Natural killer cell (primary cell): ENCODE data around the gene CAMTA2. TPM values are rescaled to one million over a fixed set of nuclear protein-coding genes. Genes with fewer than 3 reads are reported as not detected.

Experiments
- ATAC-seq, 3 donors: fragments of 150-1000 bp in 2 of 3; fragments of 200-7000 bp in 1 of 3; cut with Tn5 transposase; 1 replicate in 1 of 3; 2 replicates in 2 of 3; pipeline ENCODE4 v1.10.0; 2021; ENCODE audit warnings: mild to moderate bottlenecking in 2 of 3, moderate library complexity in 2 of 3
- DNase-seq, 2 donors: peaks; one replicate each; pipeline versions ENCODE4 v3.0.0 to v3.0.0-alpha.2; 2013 to 2021; ENCODE audit warnings: mixed read lengths in 1 of 2
- H3K27ac ChIP-seq: one replicate; pipeline ENCODE4 v1.5.1; 2013; ENCODE audit warnings: mild to moderate bottlenecking, low read length
- H3K27me3 ChIP-seq: one replicate; pipeline ENCODE4 v1.6.1; 2013; ENCODE audit warnings: low read length; ENCODE audit not compliant: control insufficient read depth, insufficient read depth
- H3K36me3 ChIP-seq: one replicate; pipeline ENCODE4 v1.6.1; 2013; ENCODE audit warnings: low read length; ENCODE audit not compliant: control insufficient read depth, insufficient read depth
- H3K4me1 ChIP-seq: one replicate; pipeline ENCODE4 v1.6.1; 2013; ENCODE audit warnings: low read length; ENCODE audit not compliant: control insufficient read depth, insufficient read depth
- H3K4me3 ChIP-seq: one replicate; pipeline ENCODE4 v1.5.1; 2013; ENCODE audit warnings: low read length
- H3K9me3 ChIP-seq: one replicate; pipeline ENCODE4 v1.6.1; 2013; ENCODE audit warnings: low read length; ENCODE audit not compliant: control insufficient read depth, insufficient read depth
- H3K27ac Mint-ChIP-seq, 2 donors: one replicate each; pipeline ENCODE4 v1.8.0; 2022; ENCODE audit warnings: mild to moderate bottlenecking in 2 of 2, mixed read lengths in 2 of 2, moderate library complexity in 1 of 2
- H3K27me3 Mint-ChIP-seq, 2 donors: one replicate each; pipeline ENCODE4 v1.8.0; 2022; ENCODE audit warnings: low read depth in 2 of 2, mixed read lengths in 2 of 2
- H3K36me3 Mint-ChIP-seq: one replicate; pipeline ENCODE4 v1.8.0; 2022; ENCODE audit warnings: mixed read lengths
- H3K4me1 Mint-ChIP-seq, 2 donors: one replicate each; pipeline ENCODE4 v1.8.0; 2022; ENCODE audit warnings: mixed read lengths in 2 of 2
- H3K4me3 Mint-ChIP-seq: one replicate; pipeline ENCODE4 v1.8.0; 2022; ENCODE audit warnings: mild to moderate bottlenecking, moderate library complexity, mixed read lengths
- H3K9me3 Mint-ChIP-seq, 2 donors: one replicate each; pipeline ENCODE4 v1.8.0; 2022; ENCODE audit warnings: mixed read lengths in 2 of 2
- WGBS: methylation state at CpG from one replicate; pipeline ENCODE4 v1.1.7; 2013; ENCODE audit warnings: missing lambda C conversion rate; ENCODE audit not compliant: insufficient coverage; 5-methylcytosine and 5-hydroxymethylcytosine counted together
- intact Hi-C: fragments of 100-400 bp; cut with micrococcal nuclease; formaldehyde crosslinking; loops from one replicate; pipeline ENCODE4 v1.14.2; 2022
- total RNA-seq, 4 donors: library from RNA; stranded (reverse); fragments of 120-200 nt in 1 of 4; gene quantifications; one replicate each; pipeline versions ENCODE4 v1.2.3 to v1.2.4, GENCODE V29; 2013 to 2022
- TF ChIP-seq, protein P1 (sequence below): fragments of 200-600 bp; IDR thresholded peaks from one replicate; pipeline ENCODE4 v1.8.0; 2022; ENCODE audit warnings: antibody characterized with exemption

CAMTA2 gene
- total RNA-seq, 3 donors from 2014 or later (not counting 1 experiment from before 2014, with no cell fraction given): 56.2 to 69.5 (median 69.4) TPM

GRCh38 chr17:4982305-4982704 is 5.2 kb downstream of the CAMTA2 start:
- H3K4me3 Mint-ChIP-seq: no peak overlapping the region
- TF ChIP-seq, protein P1, sequence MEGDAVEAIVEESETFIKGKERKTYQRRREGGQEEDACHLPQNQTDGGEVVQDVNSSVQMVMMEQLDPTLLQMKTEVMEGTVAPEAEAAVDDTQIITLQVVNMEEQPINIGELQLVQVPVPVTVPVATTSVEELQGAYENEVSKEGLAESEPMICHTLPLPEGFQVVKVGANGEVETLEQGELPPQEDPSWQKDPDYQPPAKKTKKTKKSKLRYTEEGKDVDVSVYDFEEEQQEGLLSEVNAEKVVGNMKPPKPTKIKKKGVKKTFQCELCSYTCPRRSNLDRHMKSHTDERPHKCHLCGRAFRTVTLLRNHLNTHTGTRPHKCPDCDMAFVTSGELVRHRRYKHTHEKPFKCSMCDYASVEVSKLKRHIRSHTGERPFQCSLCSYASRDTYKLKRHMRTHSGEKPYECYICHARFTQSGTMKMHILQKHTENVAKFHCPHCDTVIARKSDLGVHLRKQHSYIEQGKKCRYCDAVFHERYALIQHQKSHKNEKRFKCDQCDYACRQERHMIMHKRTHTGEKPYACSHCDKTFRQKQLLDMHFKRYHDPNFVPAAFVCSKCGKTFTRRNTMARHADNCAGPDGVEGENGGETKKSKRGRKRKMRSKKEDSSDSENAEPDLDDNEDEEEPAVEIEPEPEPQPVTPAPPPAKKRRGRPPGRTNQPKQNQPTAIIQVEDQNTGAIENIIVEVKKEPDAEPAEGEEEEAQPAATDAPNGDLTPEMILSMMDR: no peak
- H3K9me3 Mint-ChIP-seq: no peaks in the 10 kb centered on the region
- H3K4me3 ChIP-seq: no peak overlapping the region
- ATAC-seq: no peak
- peaks cover 6% of the 10 kb centered on the region for H3K36me3 Mint-ChIP-seq
- peaks cover 18 to 33% of the 10 kb centered on the region in 2 donors for H3K4me1 Mint-ChIP-seq
- H3K36me3 ChIP-seq: peaks cover 36% of the 10 kb centered on the region
- DNase-seq: no peak
- 84% methylated on average over 5 of the region's 5 CpGs for WGBS
- H3K27me3 ChIP-seq: no peaks in the 10 kb centered on the region
- peaks cover 40% of the 10 kb centered on the region for H3K4me1 ChIP-seq
- H3K27me3 Mint-ChIP-seq: no peaks in the 10 kb centered on the region
- peak overlapping the region in 1 of 2 donors; percentile 37 for H3K27ac Mint-ChIP-seq
- H3K27ac ChIP-seq: no peak overlapping the region
- H3K9me3 ChIP-seq: no peaks in the 10 kb centered on the region
- intact Hi-C loops: no loop called here

DNA sequence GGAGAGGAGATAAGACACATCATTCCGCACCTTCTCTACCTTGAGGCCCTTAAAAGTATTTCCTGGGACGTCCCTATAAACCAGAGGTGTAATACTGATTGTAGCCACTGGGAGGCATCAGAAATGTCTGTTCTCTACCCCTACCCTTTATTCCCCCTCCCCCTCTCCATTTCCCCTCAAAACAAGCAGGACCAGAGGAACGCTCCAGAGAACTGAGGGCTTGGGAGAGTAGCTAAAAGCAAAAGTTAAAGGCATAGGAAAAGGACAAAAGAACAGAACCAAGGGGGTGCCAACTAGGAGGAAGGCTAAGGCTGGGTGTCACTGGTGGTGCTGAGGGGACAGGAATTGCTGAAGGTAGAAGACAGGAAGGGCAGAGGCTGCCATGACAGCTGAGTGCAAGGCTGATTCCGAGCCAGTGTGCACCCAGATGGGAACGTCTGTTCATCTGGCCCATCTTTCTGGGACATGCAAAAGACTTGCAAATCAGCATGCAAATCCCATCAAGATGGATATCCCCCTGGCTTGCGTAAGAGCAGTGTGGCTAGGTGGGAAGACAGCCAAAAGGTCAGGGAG is 6.7 kb downstream of the CAMTA2 start:
- Mint-ChIP-seq H3K27ac (peak overlapping the region; percentile 33 to 50), H3K4me1 (peaks cover 9 to 19% of the 10 kb centered on the region in 2 donors), H3K9me3 (no peaks in the 10 kb centered on the region), H3K27me3 (no peaks in the 10 kb centered on the region), H3K36me3 (peaks cover 6% of the 10 kb centered on the region), H3K4me3 (no peak overlapping the region)
- Histone ChIP-seq H3K27ac (no peak overlapping the region), H3K9me3 (no peaks in the 10 kb centered on the region), H3K4me1 (peaks cover 26% of the 10 kb centered on the region), H3K4me3 (no peak overlapping the region), H3K36me3 (peaks cover 45% of the 10 kb centered on the region), H3K27me3 (no peaks in the 10 kb centered on the region)
- intact Hi-C loops: loop anchor here (1.0 kb wide), 1 partner anchor 82 kb away; no protein-coding TSS in a partner anchor
- 43% methylated on average over 4 of the region's 6 CpGs for WGBS
- DNase-seq (peak in 1 of 2 donors; percentile 85), ATAC-seq (peak; percentile 70 to 92 (median 83))
- TF ChIP-seq, protein P1: peak; percentile 80

DNA sequence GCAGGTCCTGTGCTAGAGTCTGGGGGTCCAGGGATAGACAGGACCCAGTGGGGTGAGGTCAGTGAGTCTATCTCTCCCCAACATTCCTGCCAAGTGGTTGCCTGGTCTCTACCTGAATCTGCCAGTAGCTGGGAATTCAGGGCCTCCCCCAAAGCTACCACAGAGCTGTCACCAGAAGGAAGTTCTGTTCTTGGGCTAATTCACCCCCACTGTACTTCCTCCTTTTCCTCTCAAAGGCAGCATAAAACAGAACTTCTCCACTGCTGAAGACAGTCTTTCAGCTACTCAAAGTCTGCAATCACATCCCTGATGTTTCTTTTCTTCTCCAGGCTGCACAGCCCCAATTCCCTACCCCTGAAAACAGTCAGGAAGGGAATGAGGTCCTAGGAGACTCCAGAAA is 8.7 kb downstream of the CAMTA2 start:
- Histone ChIP-seq H3K36me3 (peaks cover 54% of the 10 kb centered on the region), H3K27me3 (no peaks in the 10 kb centered on the region), H3K9me3 (no peaks in the 10 kb centered on the region), H3K4me3 (no peak overlapping the region), H3K27ac (no peak overlapping the region), H3K4me1 (peaks cover 24% of the 10 kb centered on the region)
- intact Hi-C loops: no loop called here
- no peaks in the 10 kb centered on the region for H3K27me3 Mint-ChIP-seq
- H3K27ac Mint-ChIP-seq: no peak overlapping the region
- DNase-seq (no peak), ATAC-seq (no peak)
- H3K4me1 Mint-ChIP-seq: peaks cover 8 to 31% of the 10 kb centered on the region in 2 donors
- H3K4me3 Mint-ChIP-seq: no peak overlapping the region
- no peaks in the 10 kb centered on the region for H3K9me3 Mint-ChIP-seq
- peaks cover 6% of the 10 kb centered on the region for H3K36me3 Mint-ChIP-seq
- TF ChIP-seq, protein P1: no peak
